ENCODE measurements around the gene PLB1.

Gene PLB1

GRCh38 chr2:28633746-28634145 is 137.9 kb downstream of the PLB1 start:
- no peak overlapping the region for H3K4me3 ChIP-seq (ENCODE audit: low read depth, low read length)
- DNase-seq (ENCODE audit: low read depth), result no peak
- no peak for TF ChIP-seq CTCF (IDR thresholded peaks at IDR 0.05; ENCODE audit: control insufficient read depth, extremely low read depth, insufficient read depth)

- no peak overlapping the region for H3K4me3 ChIP-seq (ENCODE audit: low read depth, low read length)
- no peak for DNase-seq (ENCODE audit: low read depth)
- TF ChIP-seq CTCF (IDR thresholded peaks at IDR 0.05; ENCODE audit: control insufficient read depth, extremely low read depth, insufficient read depth), result no peak
These were observed 139.3 kb downstream of the PLB1 start for GRCh38 chr2:28635191-28635611.

- TF ChIP-seq CTCF (IDR thresholded peaks at IDR 0.05; ENCODE audit: control insufficient read depth, extremely low read depth, insufficient read depth), result no peak
- no peak overlapping the region for H3K4me3 ChIP-seq (ENCODE audit: low read depth, low read length)
- DNase-seq (ENCODE audit: low read depth), result no peak
These were observed 140.6 kb downstream of the PLB1 start for GRCh38 chr2:28636491-28636890.

GRCh38 chr2:28637066-28638047 is 141.5 kb downstream of the PLB1 start:
- no peak for DNase-seq (ENCODE audit: low read depth)
- H3K4me3 ChIP-seq (ENCODE audit: low read depth, low read length), result no peak overlapping the region
- TF ChIP-seq CTCF (IDR thresholded peaks at IDR 0.05; ENCODE audit: control insufficient read depth, extremely low read depth, insufficient read depth), result no peak

- DNase-seq (ENCODE audit: low read depth), result no peak
- H3K4me3 ChIP-seq (ENCODE audit: low read depth, low read length), result no peak overlapping the region
- TF ChIP-seq CTCF (IDR thresholded peaks at IDR 0.05; ENCODE audit: control insufficient read depth, extremely low read depth, insufficient read depth), result no peak
These were observed 142.2 kb downstream of the PLB1 start for GRCh38 chr2:28638102-28638501.

GRCh38 chr2:28639092-28639691 is 143.3 kb downstream of the PLB1 start:
- no peak for TF ChIP-seq CTCF (IDR thresholded peaks at IDR 0.05; ENCODE audit: control insufficient read depth, extremely low read depth, insufficient read depth)
- no peak overlapping the region for H3K4me3 ChIP-seq (ENCODE audit: low read depth, low read length)
- DNase-seq (ENCODE audit: low read depth), result no peak

Measured in LNCaP clone FGC (cell line).